Endothelial cell of umbilical vein (primary cell): ENCODE measurements around the gene CABP2.

Experiments
- CTCF ChIP-seq, 2 donors: IDR thresholded peaks; 1 replicate in 1 of 2; 2 replicates in 1 of 2; pipeline ENCODE4 v1.5.1; 2011; ENCODE audit warnings: low read length in 2 of 2, mild to moderate bottlenecking in 2 of 2, moderate library complexity in 2 of 2, control low read depth in 1 of 2, inconsistent platforms in 1 of 2, low read depth in 1 of 2; ENCODE audit not compliant: insufficient read depth in 1 of 2; ENCODE audit errors: extremely low read depth in 1 of 2
- EZH2 ChIP-seq: IDR thresholded peaks from 2 replicates; pipeline ENCODE4 v1.6.1; 2012; ENCODE audit warnings: borderline replicate concordance, low read depth, mild to moderate bottlenecking, moderate library complexity, low read length, inconsistent platforms; ENCODE audit not compliant: severe bottlenecking
- FOS ChIP-seq: IDR thresholded peaks from 2 replicates; pipeline ENCODE4 v1.6.1; 2011; ENCODE audit warnings: mild to moderate bottlenecking, low read length, moderate library complexity, borderline replicate concordance; ENCODE audit not compliant: insufficient read depth
- GATA2 ChIP-seq: IDR thresholded peaks from 2 replicates; pipeline ENCODE4 v1.7.0; 2011; ENCODE audit warnings: low read depth, mild to moderate bottlenecking, moderate library complexity, mixed read lengths, low read length; ENCODE audit not compliant: insufficient read length, insufficient read depth
- JUN ChIP-seq: IDR thresholded peaks from 2 replicates; pipeline ENCODE4 v1.6.1; 2011; ENCODE audit warnings: borderline replicate concordance, low read depth; ENCODE audit not compliant: insufficient read length, insufficient read depth
- MYC ChIP-seq: IDR thresholded peaks from one replicate; pipeline ENCODE4 v1.6.1; 2011; ENCODE audit warnings: mild to moderate bottlenecking, low read depth, low read length
- POLR2A ChIP-seq: IDR thresholded peaks from 2 replicates; pipeline ENCODE4 v1.6.1; 2012; ENCODE audit warnings: low read depth, mild to moderate bottlenecking, control low read depth, low read length
- POLR2AphosphoS5 ChIP-seq: IDR thresholded peaks from 2 replicates; pipeline ENCODE4 v1.6.1; 2012; ENCODE audit warnings: low read depth, mild to moderate bottlenecking, control low read depth, low read length, moderate library complexity; ENCODE audit not compliant: insufficient read depth
- TF ChIP-seq, protein P1 (sequence below): IDR thresholded peaks from 2 replicates; pipeline ENCODE4 v1.6.1; 2011; ENCODE audit not compliant: insufficient read depth, insufficient read length

- TF ChIP-seq CTCF (IDR thresholded peaks at IDR 0.05; ENCODE audit: extremely low read depth in 1 of 2, insufficient read depth in 1 of 2, low read depth in 1 of 2, low read length in 2 of 2): no peak
- no peak for TF ChIP-seq POLR2A
- no peak for TF ChIP-seq EZH2
- no peak for TF ChIP-seq JUN
- no peak for TF ChIP-seq POLR2AphosphoS5
- TF ChIP-seq MYC: no peak
- TF ChIP-seq FOS: no peak
- no peak for TF ChIP-seq GATA2
- TF ChIP-seq, protein P1, sequence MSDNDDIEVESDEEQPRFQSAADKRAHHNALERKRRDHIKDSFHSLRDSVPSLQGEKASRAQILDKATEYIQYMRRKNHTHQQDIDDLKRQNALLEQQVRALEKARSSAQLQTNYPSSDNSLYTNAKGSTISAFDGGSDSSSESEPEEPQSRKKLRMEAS: no peak
Observed at GRCh38 chr11:67556244-67556643, 33.0 kb upstream of the CABP2 start.
